D721Med (cell line): ENCODE results near the gene DHRS7.

Experiments
- DNase-seq: peaks from one replicate; pipeline ENCODE4 v3.0.0; 2011; ENCODE audit warnings: low spot score; ENCODE audit not compliant: insufficient read length
- FAIRE-seq: peaks from 2 replicates; lab custom pipeline; 2011; peaks lifted over from hg19 to GRCh38; lab: Jason Lieb, UNC
- CTCF ChIP-seq: IDR thresholded peaks from 2 replicates; pipeline ENCODE4 v1.5.1; 2012; ENCODE audit warnings: mild to moderate bottlenecking, control low read depth; ENCODE audit not compliant: insufficient read depth; ENCODE audit errors: missing control alignments

Gene DHRS7

DNA sequence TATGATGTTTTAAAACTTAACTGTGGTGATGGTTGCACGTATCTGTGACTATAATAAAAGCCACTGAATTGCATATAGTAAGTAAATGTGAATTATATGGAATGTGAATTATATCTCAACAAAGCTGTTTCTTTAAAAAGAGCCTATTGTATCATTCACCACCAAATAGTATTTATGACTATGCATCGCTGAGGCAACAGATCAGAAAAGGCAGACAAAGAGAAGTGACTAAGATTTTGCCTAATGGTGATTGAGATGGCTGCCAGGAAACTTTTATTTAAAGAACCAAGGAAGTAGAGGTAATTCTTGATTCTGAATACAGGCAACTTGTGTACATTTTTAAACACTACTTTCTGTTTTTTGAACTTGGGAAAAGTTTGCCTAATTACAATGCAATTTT is 31.7 kb downstream of the DHRS7 start:
- no peak for DNase-seq
- FAIRE-seq = no peak
- TF ChIP-seq CTCF = no peak

DNA sequence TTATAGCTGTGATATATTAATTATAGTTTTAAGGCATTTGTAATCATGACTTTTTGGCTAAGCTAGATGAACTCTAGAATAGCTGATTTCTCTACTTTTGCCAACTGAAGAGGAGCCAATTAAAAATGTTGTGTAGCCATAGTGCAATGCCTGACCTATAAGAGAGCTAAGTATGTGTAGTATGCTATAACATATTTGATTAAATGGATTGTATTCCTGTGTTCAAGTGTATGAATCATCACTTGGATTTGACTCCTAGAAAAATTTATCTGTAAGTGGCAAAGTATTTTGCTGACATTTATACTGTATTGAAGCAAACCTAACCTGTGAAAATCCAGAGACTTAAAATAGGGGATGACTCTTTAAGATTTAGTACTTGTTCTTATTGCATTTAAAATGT is 39.3 kb downstream of the DHRS7 start:
- no peak for TF ChIP-seq CTCF
- no peak for FAIRE-seq
- no peak for DNase-seq

- TF ChIP-seq CTCF = no peak
- FAIRE-seq (peak; percentile 87), DNase-seq (no peak)
Observed at GRCh38 chr14:60116181-60116580, 49.0 kb downstream of the DHRS7 start.

DNA sequence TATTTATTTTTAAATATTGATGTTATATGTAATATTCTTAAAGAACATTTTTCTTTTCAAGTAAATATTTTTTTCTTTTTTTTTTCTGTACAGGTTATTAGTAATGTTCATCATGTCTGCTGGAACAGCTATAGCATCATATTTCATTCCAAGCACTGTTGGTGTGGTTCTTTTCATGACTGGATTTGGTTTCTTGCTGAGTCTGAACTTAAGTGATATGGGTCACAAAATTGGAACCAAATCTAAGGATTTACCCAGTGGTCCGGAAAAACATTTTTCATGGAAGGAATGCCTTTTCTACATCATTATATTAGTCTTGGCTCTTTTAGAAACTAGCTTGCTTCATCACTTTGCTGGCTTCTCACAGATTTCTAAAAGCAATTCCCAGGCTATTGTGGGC is 50.3 kb downstream of the DHRS7 start:
- DNase-seq = no peak
- TF ChIP-seq CTCF = no peak
- no peak for FAIRE-seq

- FAIRE-seq (no peak), DNase-seq (no peak)
- TF ChIP-seq CTCF = no peak
Observed at GRCh38 chr14:60111732-60112131, 53.5 kb downstream of the DHRS7 start.

GRCh38 chr14:60107477-60107876 is 57.7 kb downstream of the DHRS7 start:
- DNase-seq (no peak), FAIRE-seq (no peak)
- TF ChIP-seq CTCF = no peak

DNA sequence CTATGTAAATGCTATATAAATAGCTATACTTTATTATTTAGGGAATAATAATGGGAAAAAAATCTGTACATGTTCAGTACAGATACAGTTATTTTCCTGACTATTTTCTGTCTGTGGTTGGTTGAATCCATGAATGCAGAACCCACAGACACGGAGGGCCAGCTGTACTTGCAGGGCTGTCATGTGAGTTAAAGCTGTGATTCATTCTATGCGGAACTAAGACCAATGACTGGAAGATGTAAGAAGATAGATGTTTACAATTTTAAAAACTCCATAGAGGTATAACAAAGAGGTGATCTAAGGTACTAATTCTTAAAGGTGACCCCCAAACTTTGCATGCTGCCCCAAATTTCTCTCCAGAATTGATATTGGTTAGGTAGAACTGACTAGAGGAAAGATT is 58.9 kb downstream of the DHRS7 start:
- no peak for TF ChIP-seq CTCF
- no peak for FAIRE-seq
- DNase-seq = no peak
